NCI-H1436 (cell line): Measurements from ENCODE around the gene ATG9B.

ENCODE experiments used
- DNase-seq: peaks from one replicate; lab custom pipeline; 2025; lab: John Stamatoyannopoulos, UW

The ATG9B gene

DNA sequence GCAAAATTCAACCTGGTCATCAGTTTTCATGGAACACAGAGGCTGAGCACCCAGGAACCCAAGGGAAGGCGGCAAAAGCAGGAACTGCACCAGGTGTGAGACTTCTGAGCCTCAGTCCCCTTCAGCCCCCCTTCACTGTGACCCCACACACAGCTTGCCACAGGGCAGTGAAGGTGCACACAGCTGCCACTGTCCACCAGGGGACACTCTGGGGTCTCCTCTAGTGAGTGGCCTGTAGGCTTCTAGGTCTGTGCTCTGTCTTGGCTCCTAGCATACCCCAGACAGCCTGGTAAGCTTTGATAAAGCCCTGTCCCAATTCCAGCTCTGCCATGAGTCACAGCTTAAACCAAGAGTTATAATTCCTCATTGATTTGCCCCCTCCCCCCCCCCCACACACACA is 58.3 kb downstream of the ATG9B start:
- no peak for DNase-seq

DNA sequence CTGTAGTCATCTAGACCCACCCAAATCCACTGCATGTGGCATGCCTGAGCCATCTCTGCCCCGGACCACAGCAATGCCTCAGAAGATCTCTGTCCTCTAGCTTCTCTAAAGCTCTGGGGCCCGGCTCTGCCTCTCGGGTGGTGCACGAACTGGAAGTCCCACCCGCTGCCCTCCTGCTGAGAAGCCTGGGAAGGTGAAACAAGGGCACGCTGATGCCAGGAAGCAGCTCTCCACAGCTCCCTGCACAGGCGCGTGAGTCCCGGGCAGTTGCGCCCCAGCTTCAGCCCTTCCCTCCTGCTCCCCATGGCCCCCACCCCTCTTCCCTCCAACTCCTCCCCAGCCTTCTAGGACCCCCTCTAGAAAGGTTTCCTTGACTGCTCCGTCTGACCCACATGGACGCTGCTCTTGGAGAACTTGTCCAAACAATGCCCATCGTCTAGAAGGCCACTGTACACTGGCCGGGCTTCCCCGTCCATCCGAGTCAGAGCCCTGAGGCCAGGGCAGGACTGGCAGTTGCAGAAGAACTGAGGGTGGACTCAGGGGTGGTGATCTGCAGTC is 58.9 kb downstream of the ATG9B start:
- no peak for DNase-seq
